Lower leg skin (tissue), 4 donors: ENCODE measurements around the gene KCNJ14. TPM values are rescaled to one million over a fixed set of nuclear protein-coding genes. Genes with fewer than 3 reads are reported as not detected.
A peak's percentile ranks its signal among the peaks of the same experiment; 100 is the strongest.

ENCODE experiments used
- DNase-seq, 2 donors: peaks; one replicate each; pipeline ENCODE4 v3.0.0-alpha.2; 2019; ENCODE audit warnings: low spot score in 2 of 2
- H3K4me3 ChIP-seq: fragments of 200-600 bp; sonication (generic); 2 replicates; pipeline ENCODE4 v1.5.1; 2017; ENCODE audit warnings: mild to moderate bottlenecking, low read depth; ENCODE audit not compliant: poor library complexity, severe bottlenecking
- CTCF ChIP-seq, 3 donors: fragments of 450-650 bp; IDR thresholded peaks; one replicate each; pipeline ENCODE4 v1.5.1; 2016; ENCODE audit warnings: antibody characterized with exemption in 3 of 3, mild to moderate bottlenecking in 3 of 3, moderate library complexity in 2 of 3
- POLR2A ChIP-seq, 2 donors: fragments of 450-650 bp; IDR thresholded peaks; one replicate each; pipeline ENCODE4 v1.6.1; 2016 to 2017; ENCODE audit warnings: antibody characterized with exemption in 2 of 2, mild to moderate bottlenecking in 1 of 2, moderate library complexity in 1 of 2
- WGBS, 2 donors: methylation state at CpG; one replicate each; pipeline ENCODE4 v1.1.5; 2018; 5-methylcytosine and 5-hydroxymethylcytosine counted together
- intact Hi-C: fragments of 100-400 bp; cut with DNase I; formaldehyde crosslinking; loops from one replicate; pipeline ENCODE4 v1.15.0; 2023; ENCODE audit warnings: low total_unique reads
- total RNA-seq, 4 donors: library from RNA; depleted of rRNA; stranded (reverse); fragments of >200 nt; gene quantifications; one replicate each; pipeline ENCODE4 v1.1.0, GENCODE V29; 2016

Gene KCNJ14
- total RNA-seq, 4 donors from 2014 or later = 0.86 to 4.7 (median 1.4) TPM

- 13% methylated on average over 43 of the region's 60 CpGs; no CpG with 5 or more reads in 1 of the 2 donors for WGBS, 2 donors
- no peak overlapping the region for H3K4me3 ChIP-seq
- TF ChIP-seq CTCF (IDR thresholded peaks at IDR 0.05) = no peak
- no peak for TF ChIP-seq POLR2A (IDR thresholded peaks at IDR 0.05)
- peak in 1 of 2 donors; percentile 78 for DNase-seq
- intact Hi-C loops = loop anchor here (5.0 kb wide), 1 partner anchor 149 kb away; no protein-coding TSS in a partner anchor
These were observed 12.1 kb upstream of the KCNJ14 start for GRCh38 chr19:48443256-48443655.

GRCh38 chr19:48443731-48444128, 11.6 kb upstream of the KCNJ14 start:
- TF ChIP-seq CTCF (IDR thresholded peaks at IDR 0.05) = no peak
- TF ChIP-seq POLR2A (IDR thresholded peaks at IDR 0.05) = no peak
- H3K4me3 ChIP-seq = no peak overlapping the region
- 33% methylated on average over 29 of the region's 45 CpGs; no CpG with 5 or more reads in 1 of the 2 donors for WGBS, 2 donors
- intact Hi-C loops = loop anchor here (5.0 kb wide), 1 partner anchor 149 kb away; no protein-coding TSS in a partner anchor
- peak in 1 of 2 donors; percentile 86 for DNase-seq

DNA sequence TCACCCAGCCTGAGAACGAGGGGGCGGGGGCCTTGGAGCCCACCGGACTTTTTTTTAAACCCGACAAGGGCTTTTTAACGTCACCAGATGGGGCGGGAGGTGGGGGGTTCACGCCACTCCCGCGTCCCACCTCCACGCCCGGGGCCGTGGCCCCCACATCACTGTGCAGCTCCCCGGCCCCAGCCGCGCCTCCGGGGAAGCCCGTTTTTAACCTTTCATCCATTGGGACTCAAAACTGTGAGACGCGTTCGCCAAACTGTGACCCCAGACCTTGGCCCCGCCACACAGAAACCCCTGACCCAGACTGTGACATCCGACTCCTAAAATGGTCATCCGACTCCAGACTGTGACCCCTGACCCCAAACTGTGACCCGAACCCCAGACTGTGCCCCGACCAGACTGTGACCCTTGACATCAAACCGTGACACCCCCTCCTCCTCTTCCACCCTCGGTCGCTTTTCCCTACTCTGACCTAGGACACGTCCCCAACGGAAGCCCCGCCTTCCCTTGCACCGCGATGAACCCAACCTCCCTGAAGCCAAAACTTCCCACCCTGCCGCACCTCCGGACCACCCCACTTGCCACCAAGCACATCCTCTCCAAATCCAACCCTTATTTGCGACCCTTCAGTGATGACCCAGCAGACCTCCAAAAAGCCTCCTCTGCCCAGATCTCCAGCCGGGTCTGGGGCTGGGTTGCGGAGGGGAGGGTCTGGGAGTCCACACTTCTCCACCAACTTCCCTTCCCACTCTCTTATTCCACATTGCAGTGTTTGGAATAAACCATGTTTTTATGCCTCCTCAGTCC, 11.0 kb upstream of the KCNJ14 start:
- peak in 1 of 2 donors; percentile 87 for DNase-seq
- WGBS, 2 donors = 21 to 22% methylated on average over 38 of the region's 38 CpGs
- H3K4me3 ChIP-seq = no peak overlapping the region
- TF ChIP-seq CTCF (IDR thresholded peaks at IDR 0.05) (no peak), POLR2A (IDR thresholded peaks at IDR 0.05) (no peak)
- intact Hi-C loops = loop anchor here (5.0 kb wide), 1 partner anchor 148 kb away; no protein-coding TSS in a partner anchor

DNA sequence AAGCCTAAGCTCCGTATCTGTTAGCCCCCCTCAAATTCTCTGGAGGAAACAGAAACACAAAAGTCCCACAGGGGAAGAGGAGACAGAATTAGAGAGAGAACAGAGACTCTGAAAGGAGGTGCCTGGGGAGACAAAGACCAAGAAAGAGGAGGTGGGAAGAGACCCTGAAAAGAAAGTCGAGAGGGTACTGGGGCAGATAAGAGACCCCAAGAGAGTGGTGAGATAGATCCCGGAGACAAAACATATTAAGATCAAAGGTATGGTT, 10.5 kb upstream of the KCNJ14 start:
- WGBS, 2 donors = 12 to 19% methylated on average over 3 of the region's 3 CpGs
- TF ChIP-seq CTCF (IDR thresholded peaks at IDR 0.05) (no peak), POLR2A (IDR thresholded peaks at IDR 0.05) (no peak)
- intact Hi-C loops = loop anchor here (5.0 kb wide), 1 partner anchor 147 kb away; no protein-coding TSS in a partner anchor
- H3K4me3 ChIP-seq = no peak overlapping the region
- DNase-seq = no peak

DNA sequence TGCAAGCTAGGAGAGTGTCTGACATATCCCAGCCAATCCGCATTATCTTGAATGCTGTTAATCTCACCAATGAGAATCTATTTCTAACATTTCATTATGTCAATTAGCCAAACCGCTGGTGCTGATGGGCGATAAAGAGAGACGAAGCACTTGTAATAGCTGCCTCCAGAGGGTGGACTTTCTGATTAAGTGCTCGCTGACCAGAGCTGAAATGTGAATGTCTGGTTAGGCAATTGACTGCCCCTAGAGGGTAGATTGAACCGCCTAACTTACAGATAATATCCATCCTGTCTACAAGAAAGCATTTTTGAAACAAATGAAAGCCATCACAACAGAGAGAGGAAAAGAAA, 10.1 kb upstream of the KCNJ14 start:
- peak overlapping the region; percentile 68 for H3K4me3 ChIP-seq
- intact Hi-C loops = no loop called here
- WGBS, 2 donors = 3 to 4% methylated on average over 6 of the region's 6 CpGs
- TF ChIP-seq CTCF (IDR thresholded peaks at IDR 0.05) = no peak
- TF ChIP-seq POLR2A (IDR thresholded peaks at IDR 0.05) = no peak
- DNase-seq = peak; percentile 62 to 83
